A549 treated with Mapracorat at 1 μM for 4 hours (cell line): ENCODE results near the gene SLC25A33. TPM values are rescaled to one million over a fixed set of nuclear protein-coding genes. Genes with fewer than 3 reads are reported as not detected.

Experiments
- total RNA-seq: library from RNA; stranded (reverse); fragments of 200-300 nt; extraction: Qiagen RNA extraction; gene quantifications from 5 replicates; pipeline ENCODE4 v1.2.3, GENCODE V29; 2022

SLC25A33 gene, protein sequence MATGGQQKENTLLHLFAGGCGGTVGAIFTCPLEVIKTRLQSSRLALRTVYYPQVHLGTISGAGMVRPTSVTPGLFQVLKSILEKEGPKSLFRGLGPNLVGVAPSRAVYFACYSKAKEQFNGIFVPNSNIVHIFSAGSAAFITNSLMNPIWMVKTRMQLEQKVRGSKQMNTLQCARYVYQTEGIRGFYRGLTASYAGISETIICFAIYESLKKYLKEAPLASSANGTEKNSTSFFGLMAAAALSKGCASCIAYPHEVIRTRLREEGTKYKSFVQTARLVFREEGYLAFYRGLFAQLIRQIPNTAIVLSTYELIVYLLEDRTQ
- 2.8 to 3.7 TPM (median 3.3 TPM) in 5 replicates for total RNA-seq

GRCh38 chr1:9539165-9539828 lies at the start of gene SLC25A33:
Gene SLC25A33 (plus strand): TSS chr1:9539465. CDS start chr1:9539692, 227 bp downstream.

GRCh38 chr1:9588551-9589143 lies 49.4 kb downstream of the SLC25A33 start, which contains the start of gene TMEM201:
Gene TMEM201 (plus strand): TSS chr1:9588911. CDS start chr1:9588931, 20 bp downstream.

Other genes starting within 250 kb of the SLC25A33 start
- 29.5 to 37.4 TPM (median 33.2 TPM) in 5 replicates for gene SPSB1, start 246.6 kb upstream of the SLC25A33 start, total RNA-seq
- gene TMEM201, start 49.4 kb downstream of the SLC25A33 start, total RNA-seq: 10.3 to 14.6 TPM (median 12.7 TPM) in 5 replicates
- 6.2 to 8.6 TPM (median 7.5 TPM) in 5 replicates for gene PIK3CD, start 112.3 kb downstream of the SLC25A33 start, total RNA-seq